ENCODE measurements around the gene MRPL24. TPM values are rescaled to one million over a fixed set of nuclear protein-coding genes. Genes with fewer than 3 reads are reported as not detected.

The MRPL24 gene
- total and polyA plus RNA-seq, 10 donors, result 15.2 to 83.5 (median 41.0) TPM

DNA sequence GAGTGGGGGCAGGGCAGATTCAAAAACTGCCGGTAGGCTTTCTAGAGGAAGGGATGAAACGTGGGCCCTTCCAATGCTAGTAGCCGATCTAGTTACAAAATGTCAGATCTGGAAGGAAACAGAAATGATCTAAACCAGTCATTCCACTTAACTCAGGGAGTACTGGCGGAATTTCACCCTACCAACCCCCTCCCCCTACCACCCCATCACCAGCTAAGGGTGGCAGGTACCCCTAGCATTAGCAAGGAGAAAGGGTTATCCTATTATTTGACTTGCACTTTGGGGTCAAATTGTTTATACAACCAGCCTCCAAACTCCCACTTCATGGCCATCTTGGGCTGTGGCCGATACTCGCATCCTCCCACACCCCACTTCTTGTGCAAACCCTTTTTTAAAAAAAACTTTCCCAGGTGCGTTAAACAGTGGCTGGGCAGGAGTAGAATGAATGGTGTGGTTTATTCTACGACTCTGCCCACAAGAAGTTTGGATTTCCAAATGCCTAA, 644 bp upstream of the MRPL24 start:
- Histone ChIP-seq H3K4me1 (peaks cover 17 to 78% (median 42%) of the 10 kb centered on the region in 6 donors), H3K4me3 (peak overlapping the region in 6 of 8 donors; percentile 87 to 92 (median 90)), H3K27ac (peak overlapping the region; percentile 87 to 96 (median 91)), H3K9me3 (no peaks in the 10 kb centered on the region), H3K27me3 (replicated peaks in 1 of 7) (no peaks in the 10 kb centered on the region), H3K36me3 (peaks cover 0 to 63% (median 42%) of the 10 kb centered on the region in 6 donors)
- 29 to 51% (median 35%) methylated on average over 8 of the region's 8 CpGs for WGBS, 5 donors
- DNase-seq, result no peak
- no peak for TF ChIP-seq POLR2AphosphoS5 (IDR thresholded peaks at IDR 0.05)
- TF ChIP-seq, protein P1, sequence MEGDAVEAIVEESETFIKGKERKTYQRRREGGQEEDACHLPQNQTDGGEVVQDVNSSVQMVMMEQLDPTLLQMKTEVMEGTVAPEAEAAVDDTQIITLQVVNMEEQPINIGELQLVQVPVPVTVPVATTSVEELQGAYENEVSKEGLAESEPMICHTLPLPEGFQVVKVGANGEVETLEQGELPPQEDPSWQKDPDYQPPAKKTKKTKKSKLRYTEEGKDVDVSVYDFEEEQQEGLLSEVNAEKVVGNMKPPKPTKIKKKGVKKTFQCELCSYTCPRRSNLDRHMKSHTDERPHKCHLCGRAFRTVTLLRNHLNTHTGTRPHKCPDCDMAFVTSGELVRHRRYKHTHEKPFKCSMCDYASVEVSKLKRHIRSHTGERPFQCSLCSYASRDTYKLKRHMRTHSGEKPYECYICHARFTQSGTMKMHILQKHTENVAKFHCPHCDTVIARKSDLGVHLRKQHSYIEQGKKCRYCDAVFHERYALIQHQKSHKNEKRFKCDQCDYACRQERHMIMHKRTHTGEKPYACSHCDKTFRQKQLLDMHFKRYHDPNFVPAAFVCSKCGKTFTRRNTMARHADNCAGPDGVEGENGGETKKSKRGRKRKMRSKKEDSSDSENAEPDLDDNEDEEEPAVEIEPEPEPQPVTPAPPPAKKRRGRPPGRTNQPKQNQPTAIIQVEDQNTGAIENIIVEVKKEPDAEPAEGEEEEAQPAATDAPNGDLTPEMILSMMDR (IDR thresholded peaks at IDR 0.05 in 8 of 11, conservative IDR thresholded peaks at IDR 0.05 in 3 of 11), result no peak
- TF ChIP-seq POLR2A (IDR thresholded peaks at IDR 0.05), result peak in 1 of 3 donors; percentile 42
- intact Hi-C loops (cut with DNase I; ENCODE audit: low total_unique reads), result no loop called here

DNA sequence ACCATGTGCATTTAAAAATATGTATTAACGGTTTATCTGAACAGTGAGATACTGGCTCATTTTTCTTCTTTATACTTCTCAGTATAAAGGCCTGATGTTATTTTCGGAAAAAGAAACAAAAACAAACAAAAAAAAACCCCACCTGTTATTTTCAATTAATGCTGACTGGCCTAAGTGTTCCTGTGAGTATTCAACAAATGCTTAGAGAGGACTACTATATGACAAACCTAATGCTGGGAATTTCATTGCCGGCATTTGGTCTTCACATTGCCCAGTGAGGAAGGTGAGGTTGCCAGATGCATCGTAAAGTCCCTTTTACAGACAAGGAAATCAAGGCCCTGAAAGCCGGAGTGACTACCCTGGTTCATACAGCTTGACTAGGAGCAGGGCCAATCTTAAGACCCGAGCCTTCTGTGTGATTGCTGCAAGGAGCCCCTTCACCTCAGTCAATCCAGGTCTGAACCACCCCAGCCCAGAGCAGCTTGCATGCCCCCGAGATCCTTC, 599 bp downstream of the MRPL24 start:
- peak overlapping the region; percentile 84 to 92 (median 90) for H3K4me3 ChIP-seq
- intact Hi-C loops (cut with DNase I; ENCODE audit: low total_unique reads), result no loop called here

DNA sequence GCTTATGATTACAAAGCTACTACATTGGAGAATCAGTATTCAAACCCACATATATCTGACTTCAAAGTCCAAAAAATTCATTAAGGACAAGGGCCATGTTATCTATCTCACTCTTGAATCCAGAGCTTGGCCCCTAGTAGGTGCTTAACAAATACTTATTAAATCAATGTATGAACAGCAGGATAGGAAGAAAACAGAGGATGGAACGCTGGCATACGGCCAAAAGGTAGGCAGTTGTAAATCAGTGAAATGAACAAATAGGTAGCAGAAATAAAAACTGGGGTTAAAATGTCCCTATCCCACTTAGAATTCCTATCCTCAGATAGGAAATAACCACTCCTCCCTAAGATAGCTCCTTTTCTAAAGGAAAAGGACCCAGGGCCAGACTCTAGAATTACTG, 2.0 kb downstream of the MRPL24 start:
- peaks cover 0 to 72% (median 40%) of the 10 kb centered on the region in 6 donors for H3K36me3 ChIP-seq
- intact Hi-C loops (cut with DNase I; ENCODE audit: low total_unique reads), result no loop called here
- peaks cover 11 to 51% (median 24%) of the 10 kb centered on the region in 6 donors for H3K4me1 ChIP-seq
- no peaks in the 10 kb centered on the region for H3K27me3 ChIP-seq (replicated peaks in 1 of 7)
- H3K27ac ChIP-seq, result no peak overlapping the region
- H3K4me3 ChIP-seq, result no peak overlapping the region
- WGBS, 5 donors, result 87 to 96% (median 92%) methylated on average over 2 of the region's 2 CpGs
- TF ChIP-seq POLR2A (IDR thresholded peaks at IDR 0.05) (no peak), POLR2AphosphoS5 (IDR thresholded peaks at IDR 0.05) (no peak)
- TF ChIP-seq, protein P1 (IDR thresholded peaks at IDR 0.05 in 8 of 11, conservative IDR thresholded peaks at IDR 0.05 in 3 of 11), result no peak
- H3K9me3 ChIP-seq, result no peaks in the 10 kb centered on the region
- DNase-seq, result no peak

More for the DNA sequence above, 599 bp downstream of the MRPL24 start:
- TF ChIP-seq POLR2AphosphoS5 (IDR thresholded peaks at IDR 0.05) (no peak), POLR2A (IDR thresholded peaks at IDR 0.05) (no peak)
- TF ChIP-seq, protein P1 (IDR thresholded peaks at IDR 0.05 in 8 of 11, conservative IDR thresholded peaks at IDR 0.05 in 3 of 11), result no peak
- H3K27me3 ChIP-seq (replicated peaks in 1 of 7), result no peaks in the 10 kb centered on the region
- no peak for DNase-seq
- no peaks in the 10 kb centered on the region for H3K9me3 ChIP-seq
- H3K4me1 ChIP-seq, result peaks cover 11 to 65% (median 30%) of the 10 kb centered on the region in 6 donors
- peaks cover 0 to 72% (median 50%) of the 10 kb centered on the region in 6 donors for H3K36me3 ChIP-seq
- 17 to 33% (median 21%) methylated on average over 7 of the region's 7 CpGs for WGBS, 5 donors
- H3K27ac ChIP-seq, result peak overlapping the region; percentile 87 to 96 (median 91)

DNA sequence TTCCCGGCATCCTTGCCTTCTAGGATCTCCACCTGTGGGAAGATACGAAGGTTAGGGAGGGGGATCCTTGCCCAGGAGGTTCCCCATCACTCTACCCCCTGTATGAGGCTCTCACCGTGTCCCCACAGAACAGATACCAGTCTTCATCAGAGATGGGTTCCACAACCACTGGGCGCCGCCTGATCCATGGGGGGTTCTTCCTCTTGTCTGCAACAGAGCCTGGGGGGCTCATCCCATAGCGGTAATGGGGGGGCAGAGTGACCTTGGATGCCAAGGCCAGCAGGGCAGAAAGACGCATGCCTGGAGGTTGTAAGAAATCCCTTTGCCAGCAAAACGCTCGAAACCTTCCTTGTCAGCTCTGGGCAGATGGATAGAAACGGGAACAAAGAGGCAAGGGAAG, 2.5 kb downstream of the MRPL24 start:
- H3K4me1 ChIP-seq, result peaks cover 11 to 46% (median 22%) of the 10 kb centered on the region in 6 donors
- peak; percentile 69 for DNase-seq
- TF ChIP-seq, protein P1 (IDR thresholded peaks at IDR 0.05 in 8 of 11, conservative IDR thresholded peaks at IDR 0.05 in 3 of 11), result no peak
- no peak for TF ChIP-seq POLR2AphosphoS5 (IDR thresholded peaks at IDR 0.05)
- TF ChIP-seq POLR2A (IDR thresholded peaks at IDR 0.05), result no peak
- H3K9me3 ChIP-seq, result no peaks in the 10 kb centered on the region
- 82 to 91% (median 85%) methylated on average over 10 of the region's 10 CpGs for WGBS, 5 donors
- H3K36me3 ChIP-seq, result peaks cover 0 to 72% (median 39%) of the 10 kb centered on the region in 6 donors
- no peaks in the 10 kb centered on the region for H3K27me3 ChIP-seq (replicated peaks in 1 of 7)
- H3K4me3 ChIP-seq, result no peak overlapping the region
- H3K27ac ChIP-seq, result no peak overlapping the region
- intact Hi-C loops (cut with DNase I; ENCODE audit: low total_unique reads), result no loop called here

Measured in spleen (tissue), 11 donors.